GM19238 (cell line): ENCODE measurements around the gene HIRA.

Experiments used
- DNase-seq: peaks from one replicate; pipeline ENCODE4 v3.0.0; 2011; ENCODE audit warnings: low spot score; ENCODE audit not compliant: insufficient read length

HIRA gene, protein sequence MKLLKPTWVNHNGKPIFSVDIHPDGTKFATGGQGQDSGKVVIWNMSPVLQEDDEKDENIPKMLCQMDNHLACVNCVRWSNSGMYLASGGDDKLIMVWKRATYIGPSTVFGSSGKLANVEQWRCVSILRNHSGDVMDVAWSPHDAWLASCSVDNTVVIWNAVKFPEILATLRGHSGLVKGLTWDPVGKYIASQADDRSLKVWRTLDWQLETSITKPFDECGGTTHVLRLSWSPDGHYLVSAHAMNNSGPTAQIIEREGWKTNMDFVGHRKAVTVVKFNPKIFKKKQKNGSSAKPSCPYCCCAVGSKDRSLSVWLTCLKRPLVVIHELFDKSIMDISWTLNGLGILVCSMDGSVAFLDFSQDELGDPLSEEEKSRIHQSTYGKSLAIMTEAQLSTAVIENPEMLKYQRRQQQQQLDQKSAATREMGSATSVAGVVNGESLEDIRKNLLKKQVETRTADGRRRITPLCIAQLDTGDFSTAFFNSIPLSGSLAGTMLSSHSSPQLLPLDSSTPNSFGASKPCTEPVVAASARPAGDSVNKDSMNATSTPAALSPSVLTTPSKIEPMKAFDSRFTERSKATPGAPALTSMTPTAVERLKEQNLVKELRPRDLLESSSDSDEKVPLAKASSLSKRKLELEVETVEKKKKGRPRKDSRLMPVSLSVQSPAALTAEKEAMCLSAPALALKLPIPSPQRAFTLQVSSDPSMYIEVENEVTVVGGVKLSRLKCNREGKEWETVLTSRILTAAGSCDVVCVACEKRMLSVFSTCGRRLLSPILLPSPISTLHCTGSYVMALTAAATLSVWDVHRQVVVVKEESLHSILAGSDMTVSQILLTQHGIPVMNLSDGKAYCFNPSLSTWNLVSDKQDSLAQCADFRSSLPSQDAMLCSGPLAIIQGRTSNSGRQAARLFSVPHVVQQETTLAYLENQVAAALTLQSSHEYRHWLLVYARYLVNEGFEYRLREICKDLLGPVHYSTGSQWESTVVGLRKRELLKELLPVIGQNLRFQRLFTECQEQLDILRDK

DNA sequence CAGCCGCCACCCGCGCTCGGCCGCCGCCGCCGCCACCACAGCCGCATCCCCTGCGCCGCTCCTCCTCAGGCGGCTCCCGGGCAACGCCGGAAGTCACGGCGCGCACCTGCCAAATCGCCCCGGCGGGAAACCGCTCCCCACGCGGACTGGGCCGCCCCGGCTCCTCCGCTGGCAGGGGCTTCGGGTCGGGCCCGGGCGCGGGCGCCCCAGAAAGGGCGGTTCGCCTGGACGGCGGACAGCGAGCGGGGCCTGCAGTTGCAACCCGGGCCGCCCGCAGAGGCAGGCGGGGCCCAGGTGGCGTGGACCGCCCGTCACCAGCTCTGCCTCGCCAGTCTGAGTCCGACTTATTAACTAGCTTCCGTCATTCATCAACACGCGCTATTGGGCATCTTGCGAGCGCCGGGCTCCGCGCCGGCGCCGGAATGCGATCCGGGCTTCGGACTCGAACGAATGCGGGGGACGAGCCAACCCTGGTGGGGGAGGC lies at the start of gene HIRA:
Gene HIRA (minus strand): TSS at position 85 of the 484 bp plus-strand sequence. CDS start 257 bp downstream, outside the sequence.
- peak; percentile 74 for DNase-seq

DNA sequence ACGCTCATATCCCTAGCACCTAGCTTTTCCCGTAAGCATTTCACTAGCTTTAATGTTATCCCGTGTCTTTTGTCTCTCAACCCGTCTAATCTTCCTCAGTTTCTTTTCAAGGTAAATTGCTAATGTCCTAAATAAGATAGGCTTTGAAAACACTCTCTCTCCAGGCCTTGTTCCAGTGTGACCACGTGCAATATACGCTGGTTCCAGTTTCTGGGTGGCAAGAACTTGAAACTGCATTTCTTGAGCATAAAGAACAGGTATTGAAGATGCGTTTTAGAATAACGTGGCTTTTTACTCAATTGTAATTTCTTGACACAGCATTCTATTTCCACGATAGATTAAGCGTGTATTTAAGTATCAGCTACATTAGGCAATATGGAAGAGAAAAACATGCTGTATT lies 49.3 kb upstream of the HIRA start:
- DNase-seq, result no peak

DNA sequence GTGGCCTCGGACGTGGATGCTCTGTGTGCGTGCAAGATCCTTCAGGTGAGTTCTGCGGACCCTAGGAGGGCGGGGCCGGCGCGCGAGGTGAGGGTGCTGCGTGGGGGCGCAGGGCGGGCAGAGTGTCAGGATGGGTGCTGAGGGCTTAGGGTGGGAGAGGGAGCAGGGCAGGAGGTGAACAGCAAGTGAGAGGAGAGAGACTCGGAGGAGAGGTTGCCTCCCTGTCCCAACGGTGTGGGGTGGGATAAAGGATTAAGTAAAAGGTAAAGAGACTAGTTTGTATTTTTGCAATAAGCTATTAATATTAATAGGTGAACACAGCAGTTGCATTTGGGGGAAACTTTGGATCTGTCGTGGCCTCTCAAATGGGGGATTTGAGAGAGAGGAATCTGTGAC lies 48.6 kb upstream of the HIRA start:
- no peak for DNase-seq

DNA sequence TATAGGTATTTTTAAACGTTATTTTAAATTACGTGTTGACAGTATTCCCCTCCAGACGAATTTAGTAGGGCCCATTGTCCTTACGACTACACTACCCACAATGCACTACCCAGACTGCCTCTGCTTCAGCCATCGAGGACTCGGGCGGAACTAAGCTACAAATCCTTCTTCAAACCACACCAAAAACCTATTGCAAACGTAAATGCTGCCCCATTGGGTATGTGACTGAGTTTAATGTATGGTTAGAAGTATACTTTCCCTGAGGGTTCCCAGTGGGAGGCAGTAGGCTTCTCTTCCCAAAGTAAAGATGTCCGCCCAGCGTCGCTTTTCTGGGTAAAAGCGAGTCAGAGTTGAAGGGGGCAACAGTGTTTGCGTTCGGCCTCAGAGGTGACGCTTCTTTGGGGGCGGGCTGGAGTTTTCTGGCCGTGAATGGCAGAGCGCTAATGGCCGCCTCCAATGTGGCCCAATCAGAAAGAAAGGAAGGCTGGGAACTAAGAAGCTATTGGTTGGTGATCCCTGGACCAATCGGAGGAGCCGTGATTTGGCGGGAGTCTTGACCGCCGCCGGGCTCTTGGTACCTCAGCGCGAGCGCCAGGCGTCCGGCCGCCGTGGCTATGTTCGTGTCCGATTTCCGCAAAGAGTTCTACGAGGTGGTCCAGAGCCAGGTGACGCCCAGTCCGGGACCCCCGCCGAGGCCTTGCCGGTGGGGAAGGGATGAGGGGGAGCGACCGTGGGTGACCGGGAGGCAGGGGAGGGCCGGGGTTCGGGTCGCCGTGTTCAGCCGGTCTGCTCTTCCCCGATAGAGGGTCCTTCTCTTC lies 48.0 kb upstream of the HIRA start, which contains the start of gene CDC45:
Gene CDC45 (plus strand): TSS at position 566 of the 818 bp plus-strand sequence. CDS start 49 bp downstream, at position 615.
- DNase-seq, result peak; percentile 94

DNA sequence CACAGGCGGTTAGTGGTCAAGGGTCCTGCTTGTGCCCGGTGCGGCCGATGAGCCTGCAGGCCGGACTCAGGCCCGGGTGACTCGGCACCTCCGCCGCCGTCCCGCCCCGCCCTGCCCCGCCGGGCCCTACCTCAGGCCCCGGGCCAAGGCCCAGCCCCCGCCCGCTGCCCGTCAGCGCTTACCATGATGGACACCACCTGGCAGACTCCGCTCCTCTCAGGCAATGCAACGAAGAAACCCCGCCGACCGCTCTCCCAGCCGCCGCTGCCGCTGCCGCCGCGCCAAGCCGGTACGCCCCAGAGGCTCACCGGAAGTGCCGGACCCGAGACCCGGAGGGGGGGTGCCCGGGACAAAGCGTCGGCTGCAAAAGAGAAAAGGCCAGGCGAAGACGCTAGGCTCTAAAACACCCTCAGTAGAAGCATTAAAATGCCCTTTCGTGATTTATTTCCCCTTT lies 47.4 kb upstream of the HIRA start, which contains the start of gene UFD1:
Gene UFD1 (minus strand): TSS at position 293 of the 454 bp plus-strand sequence. CDS start 108 bp downstream, at position 185.
- DNase-seq, result peak; percentile 71

DNA sequence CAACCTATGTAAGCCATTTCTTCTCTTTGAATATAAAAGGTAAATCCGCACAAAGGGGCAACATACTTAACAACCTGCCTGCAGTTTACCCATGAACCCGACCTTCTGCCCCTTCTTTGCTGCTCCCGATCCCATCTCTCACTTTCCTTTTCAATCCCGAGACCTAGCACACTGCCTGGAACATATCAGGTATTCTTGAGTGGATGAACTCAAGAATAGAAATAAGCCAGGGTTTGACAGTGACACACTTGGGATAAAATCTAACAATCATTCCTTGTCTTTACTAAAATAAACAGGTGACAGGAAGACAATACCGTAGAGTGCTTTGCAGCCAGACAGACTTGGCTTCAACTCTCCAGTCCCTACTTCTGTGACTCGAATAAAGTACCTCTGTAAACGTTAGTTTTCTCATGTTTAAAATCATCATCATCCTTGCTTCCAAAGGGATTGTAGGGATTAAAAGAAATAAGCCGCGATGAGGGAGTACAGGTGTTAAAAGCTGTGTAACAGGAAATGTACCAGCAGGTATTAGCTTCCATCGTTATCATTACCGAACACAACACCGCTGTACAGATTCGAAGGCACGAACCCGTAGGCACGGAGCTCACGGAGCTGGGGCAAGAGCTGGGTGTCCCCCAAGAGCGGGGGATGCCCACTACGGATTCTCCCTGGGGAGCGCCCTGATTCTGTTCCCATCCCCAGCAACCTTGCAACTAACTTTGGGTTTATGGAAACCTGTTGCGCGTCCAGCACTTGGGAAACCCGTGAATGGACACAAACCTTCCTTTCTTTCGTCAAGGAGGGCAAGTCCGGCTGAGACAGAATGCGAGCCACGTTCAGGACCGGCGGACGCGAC lies 46.7 kb upstream of the HIRA start:
- no peak for DNase-seq

DNA sequence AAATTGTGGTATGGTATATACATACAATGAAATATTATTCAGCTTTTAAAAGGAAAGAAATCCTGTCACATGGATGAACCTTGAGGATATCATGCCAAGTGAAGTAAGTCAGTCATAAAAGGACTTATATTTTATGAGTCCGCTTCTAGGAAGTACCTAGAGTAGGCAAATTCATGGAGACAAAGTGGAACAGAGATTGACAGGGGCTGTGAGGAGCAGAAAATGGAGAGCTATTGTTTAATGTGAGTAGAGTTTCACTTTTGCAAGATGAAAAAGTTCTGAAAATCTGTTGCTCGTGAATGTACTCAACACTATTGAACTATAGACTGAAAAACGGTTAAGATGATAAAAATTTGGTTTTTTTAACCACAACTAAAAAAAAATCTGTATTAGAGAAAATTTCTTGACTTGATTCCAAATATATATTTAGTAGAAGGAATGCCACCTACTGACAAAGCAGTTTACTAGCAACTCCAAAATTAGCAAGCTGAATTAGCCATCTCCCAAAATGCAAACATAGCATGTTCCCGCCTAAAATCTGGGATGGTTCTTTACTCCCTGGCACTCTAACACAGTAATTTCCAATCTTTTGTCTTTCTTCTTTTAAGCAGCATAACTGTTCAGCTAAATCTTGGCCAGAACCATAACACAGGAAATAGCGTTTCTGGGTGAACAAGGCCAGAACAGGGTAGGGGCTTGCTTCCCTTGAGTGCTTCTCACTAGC lies 46.0 kb upstream of the HIRA start:
- no peak for DNase-seq

DNA sequence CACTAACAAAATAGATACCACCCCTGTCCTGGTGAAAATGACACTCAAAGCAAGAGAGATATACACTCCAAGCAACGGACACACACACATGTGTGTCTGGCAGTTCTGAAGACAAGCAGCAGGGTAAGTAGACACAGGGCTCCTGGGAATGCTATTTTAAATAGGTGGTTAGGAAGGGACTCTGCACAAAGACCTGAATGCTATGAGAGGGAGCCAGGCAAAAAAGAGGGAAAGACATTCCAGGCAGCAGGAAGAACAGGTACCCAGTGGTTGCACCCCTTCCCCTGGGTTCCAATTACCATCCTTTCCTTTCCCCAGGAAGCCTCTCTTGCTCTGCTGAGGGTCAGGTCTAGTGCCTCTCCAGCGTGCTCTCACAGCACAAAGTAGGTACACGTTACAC lies 44.5 kb upstream of the HIRA start:
- no peak for DNase-seq

DNA sequence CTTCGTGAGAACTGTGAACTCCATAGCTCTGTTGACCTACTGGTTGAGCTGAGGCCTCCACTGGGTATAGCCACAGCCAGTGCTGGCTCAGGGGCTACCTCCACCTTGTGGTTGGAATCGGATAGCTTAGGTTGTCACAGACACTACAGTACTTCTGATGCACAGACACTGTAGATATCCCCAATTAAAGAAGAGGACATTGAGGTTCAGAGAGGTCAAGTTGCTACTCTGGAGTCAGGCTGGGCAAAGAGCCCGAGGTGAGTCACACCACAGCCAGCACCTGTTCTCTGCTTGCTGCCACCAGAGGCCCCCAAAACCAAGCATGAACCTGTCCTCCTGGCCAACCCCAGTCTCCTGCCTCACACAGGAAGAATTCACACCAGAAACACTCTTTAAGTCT lies 42.0 kb upstream of the HIRA start:
- DNase-seq, result no peak

DNA sequence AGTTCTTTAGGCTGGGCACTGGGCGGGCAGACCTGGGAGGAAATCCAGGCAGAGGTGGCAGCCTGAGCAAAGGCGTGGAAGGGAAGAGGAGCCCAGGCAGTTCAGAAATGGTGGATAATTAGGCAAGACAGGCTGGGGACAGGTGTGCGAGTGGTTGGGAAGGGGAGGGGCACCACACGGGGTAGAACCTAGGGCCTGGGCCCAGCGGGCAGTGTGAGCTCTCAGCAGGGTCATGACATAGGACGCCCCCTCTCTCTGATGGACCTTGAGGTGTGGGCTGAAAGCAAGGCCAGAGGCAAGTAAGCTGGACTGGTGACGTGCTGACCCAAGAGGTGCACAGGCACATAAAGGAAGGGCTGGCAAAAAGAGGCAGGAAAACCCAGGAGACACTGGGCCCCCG lies 40.7 kb upstream of the HIRA start:
- DNase-seq, result no peak

DNA sequence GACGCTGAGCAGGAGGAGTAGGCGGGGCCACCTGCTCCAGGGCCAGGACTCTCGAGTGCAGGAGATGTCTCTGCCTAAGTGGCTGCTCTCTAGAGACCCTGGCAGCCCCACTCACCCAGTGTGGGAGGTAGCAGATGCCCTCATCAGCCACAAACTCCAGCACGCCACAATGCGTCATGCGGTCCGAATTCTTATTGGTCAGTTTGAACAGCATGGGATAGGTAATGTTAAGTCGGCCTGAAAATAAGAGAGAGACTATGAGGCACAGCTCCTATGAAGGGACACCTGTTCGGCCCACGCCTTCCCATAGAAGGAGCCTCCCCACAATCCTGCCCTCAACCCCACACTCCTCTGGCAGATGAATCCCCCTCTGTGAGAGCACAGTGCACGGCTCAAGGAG lies 40.0 kb upstream of the HIRA start:
- no peak for DNase-seq

DNA sequence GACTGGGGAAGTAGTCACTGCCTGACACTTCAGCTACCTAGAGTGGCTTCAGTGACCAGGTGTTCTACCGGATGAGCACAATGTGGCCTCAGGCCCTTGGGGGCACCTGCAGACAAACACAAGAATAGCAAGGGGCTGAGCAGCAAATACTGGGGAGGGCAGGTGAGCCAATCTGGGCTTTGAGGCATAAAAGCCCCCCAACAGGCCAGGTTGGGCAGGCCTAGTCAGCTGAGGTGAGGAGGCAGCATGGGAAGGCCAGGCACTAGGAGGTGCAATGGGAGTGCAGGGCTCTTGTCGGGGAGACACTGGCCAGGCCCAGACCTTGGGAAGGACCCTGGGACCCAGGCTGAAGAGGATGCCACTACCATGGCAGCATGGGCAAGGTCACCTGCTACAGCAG lies 38.5 kb upstream of the HIRA start:
- DNase-seq, result no peak

DNA sequence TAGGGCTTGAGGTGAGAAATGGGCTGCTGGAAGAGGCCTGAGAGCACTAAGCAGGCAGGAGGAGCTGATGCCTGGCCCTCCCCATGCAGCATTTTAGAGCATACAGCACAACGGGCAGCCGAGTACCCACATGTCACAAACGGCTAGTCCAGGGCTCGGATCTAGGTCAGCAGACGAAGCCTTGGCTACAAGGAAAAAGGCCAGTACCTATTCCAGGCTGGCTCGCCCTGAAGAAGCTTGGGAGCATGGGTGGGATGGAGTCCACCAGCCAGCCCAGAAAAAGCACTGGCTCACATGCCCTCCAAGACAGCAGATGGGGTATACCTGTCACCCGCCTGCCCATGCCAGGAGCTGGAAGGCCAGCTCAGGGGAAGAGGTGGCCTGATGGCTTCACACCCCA lies 37.9 kb upstream of the HIRA start:
- no peak for DNase-seq

DNA sequence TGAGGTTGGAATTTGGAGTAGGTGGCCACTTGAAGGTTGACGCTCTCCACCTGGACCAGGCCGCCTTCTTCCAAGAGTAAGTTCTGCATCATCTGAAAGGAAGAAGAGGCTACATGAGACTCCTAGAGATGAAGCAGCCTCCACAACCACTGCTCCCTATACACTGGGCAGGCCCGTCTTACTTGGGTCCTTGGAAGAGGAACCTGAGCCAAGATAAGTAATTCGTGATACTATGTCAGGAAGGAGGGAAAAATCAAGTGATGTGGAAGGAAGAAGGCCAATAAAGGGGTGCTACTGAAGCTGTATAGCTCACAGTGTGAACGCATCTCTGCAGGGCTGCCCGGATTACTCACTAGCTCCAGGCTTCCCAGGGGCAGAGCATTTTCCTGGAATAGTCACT lies 36.4 kb upstream of the HIRA start:
- DNase-seq, result no peak

DNA sequence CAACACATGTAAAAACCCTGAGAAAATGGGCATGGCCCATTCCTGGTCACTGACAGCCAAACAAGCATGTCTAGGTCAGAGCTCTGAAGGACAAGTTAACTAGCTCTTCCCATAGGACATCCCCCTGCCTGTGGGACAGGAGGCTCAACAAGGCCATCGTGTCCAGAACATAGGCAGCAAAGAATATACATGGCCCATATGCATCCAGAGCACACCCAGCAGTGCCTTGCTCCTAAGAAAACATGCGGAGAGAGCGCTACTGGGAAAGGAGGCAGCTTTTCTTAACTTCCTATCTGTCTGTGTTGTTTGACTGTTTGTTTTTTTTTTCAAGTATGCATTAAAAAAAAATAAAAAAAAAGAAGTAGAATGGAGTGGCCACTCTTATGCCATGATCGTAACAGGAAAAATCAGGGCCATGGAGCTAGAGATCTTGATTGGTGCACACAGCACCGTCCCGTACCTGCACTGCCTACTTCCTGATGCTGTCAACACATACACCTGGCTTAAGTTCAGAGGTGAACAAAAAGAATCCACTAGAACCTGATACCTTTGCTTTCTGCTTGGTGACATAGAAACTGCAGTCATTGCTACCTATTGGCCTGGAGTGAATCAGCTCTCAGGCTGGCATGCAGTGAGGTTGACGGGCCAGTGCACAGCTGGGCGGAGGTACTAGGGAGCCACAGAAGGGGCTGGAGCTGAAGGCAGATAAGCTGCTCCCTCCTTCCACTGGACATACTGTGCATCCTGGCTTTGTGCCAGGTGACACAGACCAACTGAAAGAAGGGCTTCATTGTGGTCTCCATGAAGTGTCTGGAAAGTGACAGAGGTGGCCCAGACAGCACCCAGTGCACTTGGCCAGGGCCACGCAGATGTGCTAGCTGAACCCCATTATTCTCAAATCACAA lies 35.6 kb upstream of the HIRA start:
- no peak for DNase-seq

DNA sequence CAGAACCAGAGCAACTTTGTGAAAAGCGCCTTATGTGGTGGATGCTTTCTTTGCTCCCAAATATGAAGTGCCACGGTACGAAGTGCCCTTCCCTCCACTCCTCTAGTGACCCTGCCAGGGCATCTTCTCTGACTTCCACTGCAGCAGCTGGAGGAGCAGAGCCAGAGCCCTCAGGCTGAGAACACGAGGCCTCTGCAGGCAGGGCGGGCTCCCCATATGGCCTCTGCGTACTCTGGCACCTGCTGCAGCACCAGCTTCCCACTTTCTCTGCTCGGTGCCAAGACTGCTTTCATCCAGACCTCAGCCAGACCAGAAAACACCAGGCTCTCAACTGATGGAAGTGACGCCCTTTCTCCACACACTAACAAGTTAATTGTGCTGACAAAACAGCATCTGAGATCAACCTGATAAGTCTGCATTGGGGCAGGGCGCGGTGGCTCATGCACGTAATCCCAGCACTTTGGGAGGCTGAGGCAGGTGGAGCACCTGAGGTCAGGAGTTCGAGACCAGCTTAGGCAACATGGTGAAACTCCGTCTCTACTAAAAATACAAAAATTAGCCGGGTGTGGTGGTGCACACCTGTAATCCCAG lies 34.7 kb upstream of the HIRA start:
- no peak for DNase-seq

DNA sequence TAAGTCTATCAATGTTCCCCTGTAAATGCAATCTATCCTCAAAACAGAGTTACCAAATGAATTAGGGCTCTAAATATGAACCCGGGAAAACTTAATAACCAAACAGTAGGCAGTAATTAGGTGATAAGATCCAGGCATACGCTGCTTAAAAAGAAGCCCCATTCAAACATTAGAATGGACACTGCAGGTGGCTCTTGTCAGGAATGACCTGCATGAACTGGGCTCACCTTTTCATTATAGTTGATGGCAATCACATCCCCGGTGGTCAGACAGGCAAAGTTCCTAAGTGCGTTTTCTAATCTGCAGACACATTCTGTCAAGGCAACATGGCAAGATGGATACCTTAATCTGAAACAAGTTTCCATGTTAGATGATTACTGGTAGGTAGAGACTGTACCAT lies 33.4 kb upstream of the HIRA start:
- no peak for DNase-seq

DNA sequence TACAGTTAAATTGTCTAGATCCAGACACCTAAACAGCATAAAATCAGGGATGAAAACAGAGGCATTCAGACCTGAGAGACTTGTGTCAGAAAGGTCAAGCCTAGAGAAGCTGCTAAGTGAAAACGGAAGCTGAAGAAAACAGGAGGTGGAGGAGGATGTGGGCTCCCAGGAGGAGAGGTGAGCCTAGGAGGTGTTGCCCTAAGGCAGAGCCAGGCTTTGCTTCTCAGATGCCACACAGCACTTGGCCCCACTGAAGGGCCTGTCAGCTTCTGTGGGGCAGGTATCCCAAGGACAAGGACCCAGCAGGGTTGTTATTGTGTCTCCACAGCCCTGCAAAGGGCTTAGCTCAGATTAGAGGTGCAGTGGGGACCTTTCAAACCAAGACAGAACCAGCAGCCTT lies 33.0 kb upstream of the HIRA start:
- DNase-seq, result no peak
